Cardiac muscle cell (in vitro differentiated cells and primary cell): Measurements from ENCODE around the gene XAGE2. TPM values are rescaled to one million over a fixed set of nuclear protein-coding genes. Genes with fewer than 3 reads are reported as not detected.
"Not testable (repeated sequence)": the region's sequence is repeated elsewhere in the genome, so short reads cannot be mapped to it uniquely, and the experiment has no call there.

Experiments
- DNase-seq, 2 donors: peaks; one replicate each; pipeline versions ENCODE4 v3.0.0 to v3.0.0-alpha.2; 2010 to 2017; ENCODE audit warnings: low read depth in 1 of 2, low spot score in 1 of 2
- H3K27ac ChIP-seq: fragments of 200-600 bp; sonication (generic); 2 replicates; pipeline ENCODE4 v1.5.1; 2016
- H3K27me3 ChIP-seq: fragments of 200-600 bp; sonication (generic); 2 replicates; pipeline ENCODE4 v1.6.0; 2016; ENCODE audit warnings: control low read depth
- H3K36me3 ChIP-seq: fragments of 200-600 bp; sonication (generic); 2 replicates; pipeline ENCODE4 v1.5.1; 2016; ENCODE audit warnings: control low read depth
- H3K4me1 ChIP-seq: fragments of 200-600 bp; sonication (generic); 2 replicates; pipeline ENCODE4 v1.8.1; 2017; ENCODE audit warnings: low read depth, mild to moderate bottlenecking, mixed run types
- H3K4me3 ChIP-seq: fragments of 200-600 bp; sonication (generic); 2 replicates; pipeline ENCODE4 v1.5.1; 2016; ENCODE audit warnings: mild to moderate bottlenecking
- H3K9me3 ChIP-seq: fragments of 200-600 bp; sonication (generic); 2 replicates; pipeline ENCODE4 v1.5.1; 2017; ENCODE audit warnings: low read depth, mild to moderate bottlenecking, control low read depth
- CTCF ChIP-seq: IDR thresholded peaks from 2 replicates; pipeline ENCODE4 v1.5.1; 2012; ENCODE audit warnings: low read depth, mild to moderate bottlenecking, low read length
- polyA plus RNA-seq: library from polyadenylated mRNA; unstranded; fragments of >200 nt; fragmentation: Nextera tagmentation; extraction: Ambion mirVana; gene quantifications from 2 replicates; pipeline ENCODE4 v1.2.1, GENCODE V29; 2016
- total RNA-seq: library from RNA; depleted of rRNA; stranded (reverse); fragments of >200 nt; gene quantifications from 2 replicates; pipeline ENCODE4 v1.2.3, GENCODE V29; 2016

XAGE2 gene
- total RNA-seq (not detected in 2 replicates), polyA plus RNA-seq (not detected in 2 replicates)

GRCh38 chrX:52368368-52369055 is at the start of gene XAGE2:
Gene XAGE2 (plus strand): TSS chrX:52369021. CDS start chrX:52370015, 994 bp downstream.
- H3K9me3 ChIP-seq, result no peaks in the 10 kb centered on the region
- H3K27me3 ChIP-seq, result no peaks in the 10 kb centered on the region
- no peaks in the 10 kb centered on the region for H3K36me3 ChIP-seq
- DNase-seq, result no peak
- no peak within 1 kb of the TSS for H3K4me3 ChIP-seq
- TF ChIP-seq CTCF, result no peak
- H3K27ac ChIP-seq, result no peak within 1 kb of the TSS
- no peaks in the 10 kb centered on the region for H3K4me1 ChIP-seq

GRCh38 chrX:52337410-52337809 is 31.4 kb upstream of the XAGE2 start:
- DNase-seq, result no peak
- H3K4me3 ChIP-seq, result no peak overlapping the region
- H3K4me1 ChIP-seq, result no peaks in the 10 kb centered on the region
- H3K27ac ChIP-seq, result no peak overlapping the region
- H3K27me3 ChIP-seq, result no peaks in the 10 kb centered on the region
- TF ChIP-seq CTCF, result no peak
- no peaks in the 10 kb centered on the region for H3K9me3 ChIP-seq
- no peaks in the 10 kb centered on the region for H3K36me3 ChIP-seq

- Histone ChIP-seq H3K27ac (no peak overlapping the region), H3K36me3 (no peaks in the 10 kb centered on the region), H3K4me1 (no peaks in the 10 kb centered on the region), H3K9me3 (no peaks in the 10 kb centered on the region), H3K27me3 (no peaks in the 10 kb centered on the region), H3K4me3 (no peak overlapping the region)
- TF ChIP-seq CTCF, result no peak
- no peak for DNase-seq
Observed at GRCh38 chrX:52341493-52341892, 27.3 kb upstream of the XAGE2 start.

- H3K4me1 ChIP-seq, H3K9me3 ChIP-seq, H3K36me3 ChIP-seq, H3K4me3 ChIP-seq, DNase-seq, H3K27me3 ChIP-seq, H3K27ac ChIP-seq: not testable (repeated sequence)
Observed at GRCh38 chrX:52343131-52343530, 25.7 kb upstream of the XAGE2 start.

DNA sequence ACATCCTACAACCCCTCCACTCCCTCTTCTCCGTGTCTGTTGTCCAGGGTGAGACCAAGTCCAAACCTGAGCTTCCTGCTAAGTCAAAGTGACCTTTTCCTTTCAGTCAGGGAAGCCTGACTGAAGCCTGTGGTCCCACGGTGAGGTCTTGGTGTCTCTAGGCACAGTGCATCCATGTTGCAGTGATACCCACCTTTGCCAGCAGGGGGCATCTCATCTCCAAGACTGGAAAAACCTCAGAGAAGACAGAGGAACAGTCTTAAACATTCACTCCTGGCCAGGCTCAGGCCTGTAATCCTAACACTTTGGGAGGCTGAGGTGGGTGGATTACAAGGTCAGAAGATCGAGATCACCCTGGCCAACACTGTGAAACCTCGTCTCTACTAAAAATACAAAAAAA is 23.4 kb upstream of the XAGE2 start:
- H3K9me3 ChIP-seq, H3K27me3 ChIP-seq, H3K4me3 ChIP-seq, H3K4me1 ChIP-seq, H3K36me3 ChIP-seq, H3K27ac ChIP-seq: not testable (repeated sequence)
- peak; percentile 54 for TF ChIP-seq CTCF
- peak; percentile 12 to 59 for DNase-seq

DNA sequence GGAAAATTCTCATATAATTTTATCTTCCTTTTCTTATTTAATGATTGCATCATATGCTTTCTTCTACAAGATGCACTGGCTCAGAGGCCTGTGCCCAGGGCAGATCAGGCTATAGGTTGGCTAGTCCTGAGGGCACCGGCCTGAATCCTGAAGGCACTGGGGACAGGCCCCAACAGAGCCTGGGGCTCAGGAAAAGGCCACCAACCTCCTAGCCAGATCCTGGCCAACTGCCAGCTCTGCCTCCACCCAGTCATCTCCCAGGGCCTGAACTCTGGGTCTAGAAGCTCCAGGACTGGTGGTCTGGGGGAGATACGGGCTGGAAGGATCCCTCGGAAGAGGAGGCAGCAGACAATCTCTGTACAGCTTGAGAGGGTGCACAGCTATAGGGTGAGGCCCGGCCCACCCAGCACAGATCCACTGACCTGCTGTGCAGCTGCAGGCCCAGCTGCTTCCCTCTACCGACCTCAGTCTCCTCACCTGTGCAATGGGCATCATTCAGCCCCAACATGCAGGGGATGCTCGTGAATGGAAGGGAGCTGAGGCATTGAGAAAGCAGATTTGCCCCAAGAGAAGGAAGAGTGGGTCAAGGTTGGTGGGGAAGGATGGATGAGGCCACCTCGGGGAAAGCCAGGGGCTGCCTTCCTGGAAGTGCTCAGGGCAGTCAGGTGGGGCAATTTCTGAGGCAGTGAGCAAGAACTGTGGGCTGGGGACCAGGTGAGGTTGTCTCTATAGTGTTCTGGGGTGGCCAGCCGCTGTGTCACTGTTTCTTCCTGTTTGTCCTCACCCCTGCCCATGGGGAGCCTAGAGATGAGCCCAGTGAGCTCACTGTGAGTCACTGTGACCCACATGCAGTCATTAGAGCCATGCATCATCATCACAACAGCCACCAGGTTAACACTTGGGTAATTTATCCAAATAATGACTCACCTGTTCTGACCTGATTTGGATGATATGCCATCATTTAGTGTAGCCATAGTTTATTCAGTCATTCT is 22.4 kb upstream of the XAGE2 start:
- Histone ChIP-seq H3K27ac (no peak overlapping the region), H3K4me3 (no peak overlapping the region), H3K36me3 (no peaks in the 10 kb centered on the region), H3K9me3 (no peaks in the 10 kb centered on the region), H3K27me3 (no peaks in the 10 kb centered on the region), H3K4me1 (no peaks in the 10 kb centered on the region)
- no peak for DNase-seq
- no peak for TF ChIP-seq CTCF
